ENCODE results near the gene ROBO4. TPM values are rescaled to one million over a fixed set of nuclear protein-coding genes. Genes with fewer than 3 reads are reported as not detected.

Gene ROBO4
- total RNA-seq, 1 donor from 2014 or later = not detected

GRCh38 chr11:124841840-124842239, 55.8 kb downstream of the ROBO4 start:
- no peak for TF ChIP-seq CTCF (conservative IDR thresholded peaks at IDR 0.05)
- H3K4me3 Mint-ChIP-seq = peak overlapping the region; percentile 7
- no peak for DNase-seq (ENCODE audit: extremely low spot score, unreplicated experiment)
- H3K9me3 Mint-ChIP-seq = no peaks in the 10 kb centered on the region
- no peaks in the 10 kb centered on the region for H3K36me3 Mint-ChIP-seq
- peaks cover 42% of the 10 kb centered on the region for H3K4me1 Mint-ChIP-seq (ENCODE audit: unreplicated experiment)
- H3K27me3 Mint-ChIP-seq = peaks cover 65% of the 10 kb centered on the region
- no peak overlapping the region for H3K27ac Mint-ChIP-seq

- no peak for TF ChIP-seq CTCF (conservative IDR thresholded peaks at IDR 0.05)
- DNase-seq (ENCODE audit: extremely low spot score, unreplicated experiment) = no peak
- peaks cover 65% of the 10 kb centered on the region for H3K27me3 Mint-ChIP-seq
- peaks cover 42% of the 10 kb centered on the region for H3K4me1 Mint-ChIP-seq (ENCODE audit: unreplicated experiment)
- H3K9me3 Mint-ChIP-seq = no peaks in the 10 kb centered on the region
- H3K27ac Mint-ChIP-seq = no peak overlapping the region
- peak overlapping the region; percentile 23 for H3K4me3 Mint-ChIP-seq
- no peaks in the 10 kb centered on the region for H3K36me3 Mint-ChIP-seq
Observed at GRCh38 chr11:124841201-124841600, 56.5 kb downstream of the ROBO4 start.

DNA sequence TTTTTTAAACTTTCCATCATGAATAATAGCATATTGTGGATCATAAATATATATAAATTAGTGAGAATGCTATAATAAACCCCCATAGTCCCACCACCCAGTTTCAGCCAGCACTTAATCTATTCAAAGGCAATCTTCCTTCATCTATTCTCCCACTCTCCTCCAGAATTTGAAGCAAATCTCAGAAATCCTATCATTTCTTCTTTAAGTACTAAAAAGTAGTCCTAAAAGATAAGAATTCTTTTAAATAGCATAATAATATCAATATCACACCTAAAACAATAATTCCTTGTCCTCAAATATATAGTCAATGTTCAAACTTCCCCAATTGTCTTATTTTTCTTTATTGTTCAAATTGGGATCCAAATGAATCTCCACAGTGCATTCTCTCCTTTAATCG, 57.0 kb downstream of the ROBO4 start:
- H3K36me3 Mint-ChIP-seq = no peaks in the 10 kb centered on the region
- H3K9me3 Mint-ChIP-seq = no peaks in the 10 kb centered on the region
- peaks cover 38% of the 10 kb centered on the region for H3K4me1 Mint-ChIP-seq (ENCODE audit: unreplicated experiment)
- H3K27me3 Mint-ChIP-seq = peaks cover 65% of the 10 kb centered on the region
- no peak for TF ChIP-seq CTCF (conservative IDR thresholded peaks at IDR 0.05)
- H3K27ac Mint-ChIP-seq = no peak overlapping the region
- DNase-seq (ENCODE audit: extremely low spot score, unreplicated experiment) = no peak
- peak overlapping the region; percentile 23 for H3K4me3 Mint-ChIP-seq

DNA sequence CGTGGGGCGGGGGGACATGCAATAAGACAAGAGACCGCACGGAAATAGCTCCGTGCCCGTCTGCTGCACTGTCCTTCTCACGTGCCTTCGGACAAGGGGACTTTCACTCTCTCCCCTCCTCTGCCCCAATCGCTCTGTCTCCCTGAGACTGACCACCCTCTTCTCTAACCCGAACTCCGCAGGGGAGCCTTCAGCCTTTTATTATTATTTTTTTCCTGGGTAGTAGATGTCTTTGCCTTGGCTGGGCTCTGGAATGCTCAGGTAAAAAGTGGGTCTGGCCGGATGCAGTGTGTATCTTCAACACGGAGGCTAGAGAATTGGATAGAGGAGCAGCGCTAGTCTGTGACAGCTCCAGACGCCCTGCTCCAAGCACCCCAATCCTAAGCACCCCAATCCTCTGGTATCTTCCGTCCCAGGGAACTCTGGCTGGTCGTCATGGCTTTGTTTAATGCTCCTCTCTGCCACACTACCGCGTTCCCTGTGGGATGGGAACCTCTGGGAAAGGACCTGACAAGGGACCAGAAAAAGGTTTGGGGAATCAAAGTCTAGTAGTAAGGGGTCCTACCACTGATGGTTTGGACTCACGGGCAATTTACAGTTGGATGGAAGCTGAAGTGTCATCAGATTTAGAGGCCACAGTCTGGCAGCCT, 57.6 kb downstream of the ROBO4 start:
- H3K27me3 Mint-ChIP-seq = peaks cover 68% of the 10 kb centered on the region
- peaks cover 38% of the 10 kb centered on the region for H3K4me1 Mint-ChIP-seq (ENCODE audit: unreplicated experiment)

GRCh38 chr11:124839128-124839971, 58.3 kb downstream of the ROBO4 start:
- Mint-ChIP-seq H3K9me3 (no peaks in the 10 kb centered on the region), H3K4me3 (peak overlapping the region; percentile 82), H3K36me3 (no peaks in the 10 kb centered on the region), H3K27me3 (peaks cover 68% of the 10 kb centered on the region), H3K27ac (no peak overlapping the region), H3K4me1 (ENCODE audit: unreplicated experiment) (peaks cover 38% of the 10 kb centered on the region)
- TF ChIP-seq CTCF (conservative IDR thresholded peaks at IDR 0.05) = no peak
- no peak for DNase-seq (ENCODE audit: extremely low spot score, unreplicated experiment)

More for the DNA sequence above, 57.6 kb downstream of the ROBO4 start:
- DNase-seq (ENCODE audit: extremely low spot score, unreplicated experiment) = no peak
- H3K36me3 Mint-ChIP-seq = no peaks in the 10 kb centered on the region
- no peaks in the 10 kb centered on the region for H3K9me3 Mint-ChIP-seq
- TF ChIP-seq CTCF (conservative IDR thresholded peaks at IDR 0.05) = no peak
- peak overlapping the region; percentile 62 for H3K27ac Mint-ChIP-seq
- H3K4me3 Mint-ChIP-seq = peak overlapping the region; percentile 82

All from type B pancreatic cell (in vitro differentiated cells).